ENCODE measurements around the gene OR4N5.

- TF ChIP-seq CTCF (IDR thresholded peaks at IDR 0.05): no peak
- TF ChIP-seq EP300 (IDR thresholded peaks at IDR 0.05; ENCODE audit: low read depth): no peak
- no peak for TF ChIP-seq POLR2A (IDR thresholded peaks at IDR 0.05)
- TF ChIP-seq POLR2AphosphoS5 (IDR thresholded peaks at IDR 0.05): no peak
Observed at GRCh38 chr14:20184181-20184580, 45.6 kb downstream of the OR4N5 start.
